Measurements from ENCODE around the gene PIGC. TPM values are rescaled to one million over a fixed set of nuclear protein-coding genes. Genes with fewer than 3 reads are reported as not detected.

PIGC gene
- total RNA-seq, 1 donor from 2014 or later: 12.7 TPM

GRCh38 chr1:172406968-172407367, 36.9 kb downstream of the PIGC start:
- no peak for DNase-seq
- ATAC-seq (ENCODE audit: poor library complexity): no peak

GRCh38 chr1:172405912-172406311, 38.0 kb downstream of the PIGC start:
- intact Hi-C loops (cut with DNase I): no loop called here
- ATAC-seq (ENCODE audit: poor library complexity): no peak
- DNase-seq: no peak

More at GRCh38 chr1:172406968-172407367, 36.9 kb downstream of the PIGC start:
- intact Hi-C loops (cut with DNase I): no loop called here

- DNase-seq: no peak
- intact Hi-C loops (cut with DNase I): no loop called here
Observed at GRCh38 chr1:172404121-172404520, 39.7 kb downstream of the PIGC start.

GRCh38 chr1:172402878-172403569, 40.8 kb downstream of the PIGC start:
- ATAC-seq (ENCODE audit: poor library complexity) (no peak), DNase-seq (no peak)
- intact Hi-C loops (cut with DNase I): no loop called here

More at GRCh38 chr1:172404121-172404520, 39.7 kb downstream of the PIGC start:
- no peak for ATAC-seq (ENCODE audit: poor library complexity)

GRCh38 chr1:172401892-172402291, 42.0 kb downstream of the PIGC start:
- intact Hi-C loops (cut with DNase I): no loop called here
- no peak for DNase-seq
- no peak for ATAC-seq (ENCODE audit: poor library complexity)

- no peak for ATAC-seq (ENCODE audit: poor library complexity)
- DNase-seq: no peak
- intact Hi-C loops (cut with DNase I): no loop called here
Observed at GRCh38 chr1:172401477-172401876, 42.4 kb downstream of the PIGC start.

- no peak for DNase-seq
- ATAC-seq (ENCODE audit: poor library complexity): no peak
- intact Hi-C loops (cut with DNase I): no loop called here
Observed at GRCh38 chr1:172400722-172401105, 43.2 kb downstream of the PIGC start.

- no peak for DNase-seq
- ATAC-seq (ENCODE audit: poor library complexity): peak; percentile 14
- intact Hi-C loops (cut with DNase I): loop anchor here (5.0 to 10.0 kb wide), 2 partner anchors 265 to 308 kb away; no protein-coding TSS in a partner anchor
Observed at GRCh38 chr1:172399756-172400721, 43.8 kb downstream of the PIGC start.

- intact Hi-C loops (cut with DNase I): loop anchor here (5.0 to 10.0 kb wide), 2 partner anchors 264 to 307 kb away; no protein-coding TSS in a partner anchor
- ATAC-seq (ENCODE audit: poor library complexity) (peak; percentile 83), DNase-seq (no peak)
Observed at GRCh38 chr1:172398970-172399755, 44.7 kb downstream of the PIGC start.

- DNase-seq (no peak), ATAC-seq (ENCODE audit: poor library complexity) (peak; percentile 80)
Observed at GRCh38 chr1:172398193-172398592, 45.7 kb downstream of the PIGC start.

GRCh38 chr1:172397633-172398032, 46.2 kb downstream of the PIGC start:
- DNase-seq (no peak), ATAC-seq (ENCODE audit: poor library complexity) (no peak)
- intact Hi-C loops (cut with DNase I): loop anchor here (5.0 to 10.0 kb wide), 2 partner anchors 263 to 305 kb away; no protein-coding TSS in a partner anchor

More at GRCh38 chr1:172398193-172398592, 45.7 kb downstream of the PIGC start:
- intact Hi-C loops (cut with DNase I): loop anchor here (5.0 to 10.0 kb wide), 2 partner anchors 263 to 306 kb away; no protein-coding TSS in a partner anchor

GRCh38 chr1:172397221-172397620, 46.6 kb downstream of the PIGC start:
- DNase-seq: no peak
- intact Hi-C loops (cut with DNase I): loop anchor here (5.0 to 10.0 kb wide), 2 partner anchors 262 to 305 kb away; no protein-coding TSS in a partner anchor
- ATAC-seq (ENCODE audit: poor library complexity): no peak

GRCh38 chr1:172395576-172395975, 48.3 kb downstream of the PIGC start:
- ATAC-seq (ENCODE audit: poor library complexity) (no peak), DNase-seq (no peak)

GRCh38 chr1:172394811-172395210, 49.1 kb downstream of the PIGC start:
- DNase-seq (no peak), ATAC-seq (ENCODE audit: poor library complexity) (no peak)
- intact Hi-C loops (cut with DNase I): loop anchor here (5.0 to 10.0 kb wide), 2 partner anchors 260 to 303 kb away; no protein-coding TSS in a partner anchor

More at GRCh38 chr1:172395576-172395975, 48.3 kb downstream of the PIGC start:
- intact Hi-C loops (cut with DNase I): loop anchor here (5.0 to 10.0 kb wide), 2 partner anchors 261 to 303 kb away; no protein-coding TSS in a partner anchor

- ATAC-seq (ENCODE audit: poor library complexity) (no peak), DNase-seq (no peak)
- intact Hi-C loops (cut with DNase I): loop anchor here (10.0 kb wide), 1 partner anchor 259 kb away; no protein-coding TSS in a partner anchor
Observed at GRCh38 chr1:172394141-172394751, 49.6 kb downstream of the PIGC start.

GRCh38 chr1:172393354-172393753, 50.5 kb downstream of the PIGC start:
- no peak for DNase-seq
- intact Hi-C loops (cut with DNase I): loop anchor here (10.0 kb wide), 1 partner anchor 259 kb away; no protein-coding TSS in a partner anchor
- no peak for ATAC-seq (ENCODE audit: poor library complexity)

GRCh38 chr1:172391976-172392375, 51.9 kb downstream of the PIGC start:
- DNase-seq (no peak), ATAC-seq (ENCODE audit: poor library complexity) (no peak)
- intact Hi-C loops (cut with DNase I): loop anchor here (10.0 kb wide), 1 partner anchor 257 kb away; no protein-coding TSS in a partner anchor
